Measurements from ENCODE around the gene CDH13. TPM values are rescaled to one million over a fixed set of nuclear protein-coding genes. Genes with fewer than 3 reads are reported as not detected.

Gene CDH13
- total and polyA plus RNA-seq, 2 of the 8 experiments (the other 6 are each of a cell fraction or from before 2014, with no cell fraction given), result 2.3 to 2.4 TPM

DNA sequence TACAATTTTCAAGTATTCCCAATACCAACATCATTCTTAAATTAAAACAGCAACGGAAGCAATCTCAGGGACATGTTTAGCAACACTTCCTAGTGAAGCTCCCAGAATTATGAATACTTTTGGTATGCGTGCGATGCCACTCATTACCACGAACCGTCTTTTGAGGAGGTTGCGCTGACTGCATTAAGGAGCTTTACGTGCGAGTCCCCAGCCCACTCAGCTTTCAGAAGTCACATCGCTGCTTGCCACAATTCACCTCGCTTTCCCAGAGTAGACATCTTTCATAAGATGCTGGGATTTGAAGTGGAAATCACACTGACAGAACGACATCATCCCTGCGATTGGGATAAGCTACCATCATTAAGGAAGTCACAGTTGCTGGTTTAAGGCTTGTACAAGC is 739.5 kb downstream of the CDH13 start:
- H3K79me2 ChIP-seq (ENCODE audit: control insufficient read depth in 1 of 2, insufficient read depth in 2 of 2, low read length in 2 of 2), result no peaks in the 10 kb centered on the region
- no peak for FAIRE-seq
- H4K91ac ChIP-seq (replicated peaks; ENCODE audit: insufficient read length, low read length), result no peak overlapping the region
- no peak overlapping the region for H2AK5ac ChIP-seq (ENCODE audit: low read depth, low read length)
- no peak overlapping the region for H2BK20ac ChIP-seq (ENCODE audit: low read length)
- ChIA-PET POLR2A (ENCODE audit: partially characterized antibody) (no interaction called here), CTCF (ENCODE audit: partially characterized antibody) (interaction anchor here (0.6 to 4.9 kb wide), 4 partner anchors 10 to 166 kb away, joined by 3 to 26 read pairs (median 4); no protein-coding TSS in a partner anchor)
- no peaks in the 10 kb centered on the region for H4K20me1 ChIP-seq (replicated peaks in 1 of 2; ENCODE audit: control insufficient read depth in 1 of 2, insufficient read depth in 2 of 2, low read length in 2 of 2)
- H2BK12ac ChIP-seq (ENCODE audit: low read depth, low read length), result no peak overlapping the region
- H3K4ac ChIP-seq (replicated peaks; ENCODE audit: insufficient read length, low read depth, low read length), result no peak overlapping the region
- no peak overlapping the region for H3K23ac ChIP-seq (ENCODE audit: insufficient read length)
- H3K56ac ChIP-seq (replicated peaks; ENCODE audit: insufficient read length, low read depth, low read length), result no peak overlapping the region
- H3K4me1 ChIP-seq (replicated peaks in 1 of 4; ENCODE audit: control insufficient read depth in 3 of 4, insufficient read depth in 4 of 4, low read length in 3 of 4), result no peaks in the 10 kb centered on the region
- H3K18ac ChIP-seq (ENCODE audit: extremely low read depth, low read length), result no peak overlapping the region
- no peaks in the 10 kb centered on the region for H3K9me3 ChIP-seq (ENCODE audit: insufficient read depth in 2 of 2, low read depth in 1 of 2, low read length in 1 of 2)
- no peak overlapping the region for H2BK5ac ChIP-seq (ENCODE audit: low read depth, low read length)
- H3K79me1 ChIP-seq (ENCODE audit: low read depth, low read length), result no peaks in the 10 kb centered on the region
- H2AFZ ChIP-seq (ENCODE audit: low read length), result no peak overlapping the region
- no peaks in the 10 kb centered on the region for H3K36me3 ChIP-seq (ENCODE audit: control insufficient read depth in 2 of 4, insufficient read depth in 4 of 4, low read length in 3 of 4)
- WGBS, 2 experiments (ENCODE audit: extremely low coverage in 1 of 2, insufficient coverage in 1 of 2, insufficient read length in 1 of 2, insufficient replicate concordance in 2 of 2, low coverage in 1 of 2, low lambda C conversion rate in 2 of 2, missing lambda C conversion rate in 1 of 2), result 90% methylated on average over 12 of the region's 12 CpGs; no CpG with 5 or more reads in 1 of the 2 experiments
- no peak overlapping the region for H4K8ac ChIP-seq (ENCODE audit: extremely low read depth, insufficient read depth, low read length)
- no peak overlapping the region for H3K27ac ChIP-seq (ENCODE audit: low read depth, low read length)
- no peak overlapping the region for H3K9ac ChIP-seq (replicated peaks in 1 of 4; ENCODE audit: extremely low read depth in 1 of 4, low read depth in 3 of 4, low read length in 3 of 4)
- no peaks in the 10 kb centered on the region for H3K23me2 ChIP-seq (ENCODE audit: low read depth, low read length)
- H4K5ac ChIP-seq (ENCODE audit: insufficient read length, low read depth, low read length), result no peak overlapping the region
- no peak overlapping the region for H2BK15ac ChIP-seq (ENCODE audit: low read length)
- H3K27me3 ChIP-seq (replicated peaks in 1 of 4; ENCODE audit: control insufficient read depth in 3 of 4, extremely low read depth in 1 of 4, insufficient read depth in 3 of 4, low read length in 3 of 4), result no peaks in the 10 kb centered on the region
- H3K4me2 ChIP-seq (ENCODE audit: insufficient read depth in 1 of 2, low read depth in 2 of 2, low read length in 2 of 2), result no peak overlapping the region
- no peak overlapping the region for H3K4me3 ChIP-seq (ENCODE audit: extremely low read depth in 1 of 4, insufficient read depth in 2 of 4, low read depth in 3 of 4, low read length in 4 of 4)
- no peak for DNase-seq (ENCODE audit: low read depth in 1 of 2, low spot score in 2 of 2)
- H2BK120ac ChIP-seq (replicated peaks; ENCODE audit: low read depth, low read length), result no peak overlapping the region
- H3K14ac ChIP-seq (ENCODE audit: insufficient read length), result no peak overlapping the region
- TF ChIP-seq RXRA (IDR thresholded peaks at IDR 0.05; ENCODE audit: insufficient read depth, low read depth, low read length), result no peak
- TF ChIP-seq ASH2L (IDR thresholded peaks at IDR 0.05; ENCODE audit: low read length), result no peak
- no peak for TF ChIP-seq CBX8 (IDR thresholded peaks at IDR 0.05; ENCODE audit: borderline replicate concordance, low read depth, low read length)
- TF ChIP-seq SIRT6 (IDR thresholded peaks at IDR 0.05; ENCODE audit: low read length), result no peak
- no peak for TF ChIP-seq HDAC6 (IDR thresholded peaks at IDR 0.05; ENCODE audit: low read depth, low read length)
